ENCODE data around the gene JARID2. TPM values are rescaled to one million over a fixed set of nuclear protein-coding genes. Genes with fewer than 3 reads are reported as not detected.

JARID2 gene
- total and polyA plus RNA-seq, 2 of the 13 experiments (the other 11 are each of a cell fraction or from before 2014, with no cell fraction given): 7.5 to 10.3 TPM

DNA sequence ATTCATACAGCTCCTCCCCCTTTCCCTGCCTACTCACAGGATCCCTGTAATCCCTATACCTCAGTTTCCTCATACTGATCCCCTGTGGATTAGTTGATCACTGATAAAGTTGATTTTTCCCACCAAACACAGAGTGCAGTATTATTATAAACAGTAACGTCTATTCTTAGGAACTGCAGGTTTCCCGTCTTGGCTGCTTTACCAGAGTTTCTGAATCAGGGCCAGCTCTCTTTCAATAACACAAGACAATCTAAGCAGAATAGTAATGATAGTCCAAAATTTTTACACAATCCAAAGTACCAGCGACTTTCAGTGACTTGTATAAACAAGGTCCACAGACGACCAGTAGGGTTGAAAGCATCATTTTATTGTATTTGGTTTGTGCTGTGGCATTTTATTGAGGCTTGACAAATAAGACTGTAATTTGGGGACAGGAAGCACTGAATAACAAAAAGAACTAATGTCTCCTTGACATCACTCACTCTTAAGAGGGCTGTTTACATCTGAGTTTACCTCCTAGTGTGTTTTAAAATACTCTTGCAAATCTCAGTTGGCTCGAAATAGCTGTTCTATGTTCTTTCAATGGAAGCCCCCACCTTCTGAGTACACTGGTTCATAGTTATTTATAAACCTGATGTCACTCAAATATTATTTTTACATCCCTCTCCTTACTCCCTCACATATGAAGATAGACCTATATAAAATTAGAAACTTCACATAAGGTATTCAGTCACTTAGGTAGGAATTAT is 6.1 kb upstream of the JARID2 start:
- no peak for ATAC-seq
- no TSS peak for BruUV-seq (replicated peaks)
- H3K27me3 ChIP-seq (ENCODE audit: control insufficient read depth in 1 of 2, insufficient read depth in 2 of 2, low read length in 2 of 2): peaks cover 0 to 19% of the 10 kb centered on the region in 2 experiments; a peak in 3 of 5 replicates
- no peak for FAIRE-seq
- H4K20me1 ChIP-seq (ENCODE audit: insufficient read depth, low read length): no peaks in the 10 kb centered on the region
- TF ChIP-seq ZNF614 (CRISPR knock-in tag; IDR thresholded peaks at IDR 0.05; ENCODE audit: borderline replicate concordance) (no peak), PLRG1 (conservative IDR thresholded peaks at IDR 0.05) (no peak), DR1 (CRISPR knock-in tag; IDR thresholded peaks at IDR 0.05) (no peak), NCOA2 (CRISPR knock-in tag; IDR thresholded peaks at IDR 0.05) (no peak), CBFB (CRISPR knock-in tag; IDR thresholded peaks at IDR 0.05) (no peak), KLF11 (CRISPR knock-in tag; IDR thresholded peaks at IDR 0.05) (no peak), ZSCAN20 (CRISPR knock-in tag; IDR thresholded peaks at IDR 0.05; ENCODE audit: borderline replicate concordance) (no peak), KLF9 (CRISPR knock-in tag; IDR thresholded peaks at IDR 0.05; ENCODE audit: low read depth) (no peak)
- TF ChIP-seq, protein P1, sequence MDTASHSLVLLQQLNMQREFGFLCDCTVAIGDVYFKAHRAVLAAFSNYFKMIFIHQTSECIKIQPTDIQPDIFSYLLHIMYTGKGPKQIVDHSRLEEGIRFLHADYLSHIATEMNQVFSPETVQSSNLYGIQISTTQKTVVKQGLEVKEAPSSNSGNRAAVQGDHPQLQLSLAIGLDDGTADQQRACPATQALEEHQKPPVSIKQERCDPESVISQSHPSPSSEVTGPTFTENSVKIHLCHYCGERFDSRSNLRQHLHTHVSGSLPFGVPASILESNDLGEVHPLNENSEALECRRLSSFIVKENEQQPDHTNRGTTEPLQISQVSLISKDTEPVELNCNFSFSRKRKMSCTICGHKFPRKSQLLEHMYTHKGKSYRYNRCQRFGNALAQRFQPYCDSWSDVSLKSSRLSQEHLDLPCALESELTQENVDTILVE (CRISPR knock-in tag; IDR thresholded peaks at IDR 0.05): no peak
- in situ Hi-C loops (cut with HindIII; ENCODE audit: extremely low pct_ligation_motif_present, low pct_unique_long_range_greater_than_20kb) (loop anchor here (25.0 kb wide), 1 partner anchor 1027 kb away; no protein-coding TSS in a partner anchor), intact Hi-C loops (cut with micrococcal nuclease; ENCODE audit: unreplicated experiment) (loop anchor here (10.0 kb wide), 2 partner anchors 205 to 1025 kb away; no protein-coding TSS in a partner anchor)
- H3K4me2 ChIP-seq (ENCODE audit: low read depth, low read length): no peak overlapping the region
- no peak for DNase-seq (ENCODE audit: low spot score)
- ChIA-PET POLR2A (no interaction called here), CTCF (ENCODE audit: low intra/inter-chr PET ratio, low total read pairs) (no interaction called here)
- H3K36me3 ChIP-seq (replicated peaks in 1 of 2; ENCODE audit: control insufficient read depth in 1 of 2, insufficient read depth in 2 of 2, low read length in 2 of 2): no peaks in the 10 kb centered on the region
- WGBS (ENCODE audit: low lambda C conversion rate): 6% methylated on average over 5 of the region's 5 CpGs
- no peak overlapping the region for H2AFZ ChIP-seq (ENCODE audit: low read length)
- no peak overlapping the region for H3K9ac ChIP-seq (ENCODE audit: insufficient read depth, low read depth, low read length)
- peaks cover 20% of the 10 kb centered on the region for H3K4me1 ChIP-seq (ENCODE audit: insufficient read depth, low read length)
- H3K9me3 ChIP-seq (ENCODE audit: low read length): no peaks in the 10 kb centered on the region
- no peak overlapping the region for H3K27ac ChIP-seq (ENCODE audit: extremely low read length, insufficient read depth, low read length)
- H3K4me3 ChIP-seq (replicated peaks in 1 of 3; ENCODE audit: insufficient read depth in 1 of 3, low read depth in 2 of 3, low read length in 3 of 3): no peak overlapping the region
- no peaks in the 10 kb centered on the region for H3K79me2 ChIP-seq (ENCODE audit: insufficient read depth, low read length)

Data from HepG2 (cell line).